Gastroesophageal sphincter (tissue), 3 donors: Measurements from ENCODE around the gene MSX2.

ENCODE experiments used
- POLR2AphosphoS5 ChIP-seq: sonication (generic); formaldehyde crosslinking; IDR thresholded peaks from one replicate; pipeline ENCODE4 v1.6.1; 2017; ENCODE audit warnings: antibody characterized with exemption
- TF ChIP-seq, protein P1 (sequence below), 4 experiments: fragments of 200-600 bp in 2 of 4; fragments of 450-650 bp in 2 of 4; sonication (generic) in 1 of 4; IDR thresholded peaks; one replicate each; pipeline ENCODE4 v1.5.1; 2017 to 2019; ENCODE audit warnings: antibody characterized with exemption in 4 of 4, mild to moderate bottlenecking in 2 of 4, moderate library complexity in 2 of 4

DNA sequence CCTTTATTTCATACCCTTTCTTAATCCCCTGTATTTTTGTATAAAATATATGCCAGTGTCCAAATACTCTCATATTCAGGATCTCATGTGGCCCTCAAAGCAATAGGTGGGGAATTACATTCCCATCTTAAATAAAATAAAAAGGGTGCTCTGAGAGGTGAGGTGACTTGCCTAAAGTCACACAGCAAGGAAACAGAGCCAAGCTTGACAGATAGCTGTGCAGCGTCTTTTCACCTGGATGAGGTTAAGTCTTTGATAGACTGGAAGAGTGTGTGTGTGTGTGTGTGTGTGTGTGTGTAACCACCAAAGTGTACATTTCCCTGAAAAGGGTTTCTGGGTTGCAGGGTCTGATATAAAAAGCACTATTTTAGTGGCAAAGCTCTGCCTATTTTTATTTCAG lies 12.4 kb downstream of the MSX2 start:
- TF ChIP-seq, protein P1, sequence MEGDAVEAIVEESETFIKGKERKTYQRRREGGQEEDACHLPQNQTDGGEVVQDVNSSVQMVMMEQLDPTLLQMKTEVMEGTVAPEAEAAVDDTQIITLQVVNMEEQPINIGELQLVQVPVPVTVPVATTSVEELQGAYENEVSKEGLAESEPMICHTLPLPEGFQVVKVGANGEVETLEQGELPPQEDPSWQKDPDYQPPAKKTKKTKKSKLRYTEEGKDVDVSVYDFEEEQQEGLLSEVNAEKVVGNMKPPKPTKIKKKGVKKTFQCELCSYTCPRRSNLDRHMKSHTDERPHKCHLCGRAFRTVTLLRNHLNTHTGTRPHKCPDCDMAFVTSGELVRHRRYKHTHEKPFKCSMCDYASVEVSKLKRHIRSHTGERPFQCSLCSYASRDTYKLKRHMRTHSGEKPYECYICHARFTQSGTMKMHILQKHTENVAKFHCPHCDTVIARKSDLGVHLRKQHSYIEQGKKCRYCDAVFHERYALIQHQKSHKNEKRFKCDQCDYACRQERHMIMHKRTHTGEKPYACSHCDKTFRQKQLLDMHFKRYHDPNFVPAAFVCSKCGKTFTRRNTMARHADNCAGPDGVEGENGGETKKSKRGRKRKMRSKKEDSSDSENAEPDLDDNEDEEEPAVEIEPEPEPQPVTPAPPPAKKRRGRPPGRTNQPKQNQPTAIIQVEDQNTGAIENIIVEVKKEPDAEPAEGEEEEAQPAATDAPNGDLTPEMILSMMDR (IDR thresholded peaks at IDR 0.05) = no peak
- TF ChIP-seq POLR2AphosphoS5 = no peak
